ENCODE measurements around the gene HS1BP3.

DNA sequence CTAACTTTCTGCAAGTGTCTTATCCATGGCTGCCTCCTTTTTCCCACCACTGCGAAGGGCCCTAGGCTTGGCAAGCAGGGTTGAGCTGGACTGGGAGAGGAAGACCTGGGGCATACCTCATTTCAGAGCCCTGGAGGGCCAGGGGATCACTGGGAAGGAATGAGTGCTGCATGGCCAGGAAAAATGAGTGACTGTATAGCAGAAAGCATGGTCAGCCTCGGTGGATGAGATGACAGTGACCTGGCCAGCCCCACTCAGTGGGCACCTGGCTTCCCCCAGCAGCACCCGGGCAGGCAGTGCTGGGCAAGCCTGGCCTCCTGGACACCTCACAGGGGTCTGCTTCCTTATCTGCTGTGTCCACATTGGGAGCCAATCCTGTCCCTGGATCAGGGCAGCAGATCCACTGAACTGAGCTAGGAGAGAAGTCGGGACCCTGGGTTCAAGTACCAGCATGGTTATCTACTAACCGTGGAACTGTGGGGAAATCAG is 76.4 kb downstream of the HS1BP3 start:
- TF ChIP-seq ESRRA (IDR thresholded peaks at IDR 0.05; ENCODE audit: borderline replicate concordance, low read depth) (no peak), SIN3B (IDR thresholded peaks at IDR 0.05; ENCODE audit: low read depth) (no peak), CREB1 (IDR thresholded peaks at IDR 0.05) (no peak), CREB1 (CRISPR knock-in tag; IDR thresholded peaks at IDR 0.05) (no peak), MCM7 (IDR thresholded peaks at IDR 0.05) (no peak), RBM34 (IDR thresholded peaks at IDR 0.05; ENCODE audit: borderline replicate concordance, insufficient read depth, low read length) (no peak), NELFE (IDR thresholded peaks at IDR 0.05; ENCODE audit: insufficient read depth, insufficient read length) (no peak), TCF7 (IDR thresholded peaks at IDR 0.05; ENCODE audit: borderline replicate concordance) (no peak), CEBPB (tag; IDR thresholded peaks at IDR 0.05) (no peak)
- TF ChIP-seq, protein P1, sequence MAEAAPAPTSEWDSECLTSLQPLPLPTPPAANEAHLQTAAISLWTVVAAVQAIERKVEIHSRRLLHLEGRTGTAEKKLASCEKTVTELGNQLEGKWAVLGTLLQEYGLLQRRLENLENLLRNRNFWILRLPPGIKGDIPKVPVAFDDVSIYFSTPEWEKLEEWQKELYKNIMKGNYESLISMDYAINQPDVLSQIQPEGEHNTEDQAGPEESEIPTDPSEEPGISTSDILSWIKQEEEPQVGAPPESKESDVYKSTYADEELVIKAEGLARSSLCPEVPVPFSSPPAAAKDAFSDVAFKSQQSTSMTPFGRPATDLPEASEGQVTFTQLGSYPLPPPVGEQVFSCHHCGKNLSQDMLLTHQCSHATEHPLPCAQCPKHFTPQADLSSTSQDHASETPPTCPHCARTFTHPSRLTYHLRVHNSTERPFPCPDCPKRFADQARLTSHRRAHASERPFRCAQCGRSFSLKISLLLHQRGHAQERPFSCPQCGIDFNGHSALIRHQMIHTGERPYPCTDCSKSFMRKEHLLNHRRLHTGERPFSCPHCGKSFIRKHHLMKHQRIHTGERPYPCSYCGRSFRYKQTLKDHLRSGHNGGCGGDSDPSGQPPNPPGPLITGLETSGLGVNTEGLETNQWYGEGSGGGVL (CRISPR knock-in tag; IDR thresholded peaks at IDR 0.05) = no peak
